HG02840 (cell line): ENCODE data around the gene BCL10.

Source experiments
- ATAC-seq: cut with Tn5 transposase; IDR thresholded peaks from one replicate; pipeline ENCODE4 v1.9.1; 2021; ENCODE audit warnings: mild to moderate bottlenecking, moderate library complexity, moderate number of reproducible peaks; ENCODE audit not compliant: unreplicated experiment, low FRiP score

The BCL10 gene

DNA sequence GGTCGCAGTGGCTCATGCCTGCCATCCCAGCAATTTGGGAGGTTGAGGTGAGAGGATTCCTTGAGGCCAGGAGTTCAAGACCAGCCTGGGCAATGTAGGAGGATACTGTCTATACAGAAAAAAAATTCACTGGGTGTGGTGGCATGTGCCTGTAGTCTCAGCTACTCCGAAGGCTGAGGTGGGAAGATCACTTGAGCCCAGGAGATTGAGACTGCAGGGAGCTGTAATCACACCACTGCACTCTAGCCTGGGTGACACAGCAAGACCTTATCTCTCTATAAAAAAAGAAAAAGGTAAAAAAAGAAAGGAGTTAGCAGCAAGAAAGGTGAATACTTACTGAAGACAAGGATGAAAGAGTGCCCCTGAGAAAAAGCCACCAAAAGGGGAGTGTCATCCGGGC, 23.7 kb upstream of the BCL10 start:
- ATAC-seq = no peak

GRCh38 chr1:85297855-85298629, 21.6 kb upstream of the BCL10 start:
- ATAC-seq = peak; percentile 85

GRCh38 chr1:85297538-85297854, 21.1 kb upstream of the BCL10 start:
- ATAC-seq = no peak

GRCh38 chr1:85296980-85297379, 20.5 kb upstream of the BCL10 start:
- ATAC-seq = no peak

DNA sequence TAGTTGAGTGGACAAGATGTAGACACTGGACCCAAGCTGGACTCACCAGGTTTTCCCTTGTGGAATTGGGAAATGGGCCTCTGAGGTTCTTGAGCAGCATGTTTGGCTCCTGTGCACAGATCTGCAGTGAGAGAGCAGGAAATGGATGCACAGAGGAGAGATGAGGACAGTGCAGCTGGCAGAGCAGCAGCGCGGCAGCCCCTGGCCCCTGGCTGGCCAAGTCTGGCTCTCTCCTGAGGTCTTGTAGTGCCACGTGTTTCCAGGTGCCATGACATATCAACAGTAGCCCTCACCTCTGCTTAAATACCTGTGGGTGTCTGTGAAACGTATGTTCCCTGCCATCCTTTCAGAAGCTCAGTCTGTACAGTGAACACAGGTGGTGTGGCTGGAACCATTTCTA, 19.2 kb upstream of the BCL10 start:
- no peak for ATAC-seq

- no peak for ATAC-seq
Observed at GRCh38 chr1:85295006-85295431, 18.6 kb upstream of the BCL10 start.

- ATAC-seq = no peak
Observed at GRCh38 chr1:85290826-85291225, 14.4 kb upstream of the BCL10 start.

- ATAC-seq = no peak
Observed at GRCh38 chr1:85289848-85290335, 13.5 kb upstream of the BCL10 start.

GRCh38 chr1:85289207-85289847, 12.9 kb upstream of the BCL10 start:
- no peak for ATAC-seq

- ATAC-seq = no peak
Observed at GRCh38 chr1:85284202-85284601, 7.8 kb upstream of the BCL10 start.

DNA sequence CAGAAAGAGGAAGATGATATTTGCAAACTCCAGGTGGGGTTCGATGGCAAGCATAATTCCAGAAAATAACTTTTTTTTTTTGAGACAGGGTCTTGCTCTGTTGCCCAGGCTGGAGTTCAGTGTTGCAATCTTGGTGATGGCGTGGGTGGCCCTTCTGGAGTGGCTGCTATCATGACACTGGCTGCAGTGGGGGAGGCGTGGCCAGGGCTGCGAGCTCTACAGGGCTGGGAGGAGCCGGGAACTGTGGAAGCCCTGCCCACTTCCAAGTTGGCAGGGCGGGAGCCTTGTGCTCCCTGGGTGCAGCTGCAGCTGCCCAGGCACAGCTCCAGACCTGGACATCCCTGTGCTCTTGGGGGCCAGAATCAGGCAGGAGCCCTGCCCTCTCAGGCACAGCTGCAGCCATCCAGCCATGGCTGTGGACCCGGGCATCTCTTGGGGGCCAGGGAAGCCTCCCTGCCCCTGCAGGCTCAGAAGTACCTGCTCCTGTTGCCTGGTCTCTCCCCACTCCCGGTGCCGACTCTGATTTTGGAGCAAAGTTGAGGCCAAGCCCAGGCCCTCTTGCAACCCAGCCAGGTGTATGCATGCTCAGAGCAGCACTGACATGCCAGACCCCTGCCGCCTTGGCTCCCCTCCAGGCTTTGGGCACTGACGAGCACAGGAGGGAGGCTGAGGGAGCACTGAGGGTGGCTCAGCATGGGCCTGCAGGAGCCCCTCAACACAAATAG, 7.2 kb upstream of the BCL10 start:
- no peak for ATAC-seq

- no peak for ATAC-seq
Observed at GRCh38 chr1:85282424-85282823, 6.0 kb upstream of the BCL10 start.

- ATAC-seq = no peak
Observed at GRCh38 chr1:85280636-85281035, 4.2 kb upstream of the BCL10 start.

DNA sequence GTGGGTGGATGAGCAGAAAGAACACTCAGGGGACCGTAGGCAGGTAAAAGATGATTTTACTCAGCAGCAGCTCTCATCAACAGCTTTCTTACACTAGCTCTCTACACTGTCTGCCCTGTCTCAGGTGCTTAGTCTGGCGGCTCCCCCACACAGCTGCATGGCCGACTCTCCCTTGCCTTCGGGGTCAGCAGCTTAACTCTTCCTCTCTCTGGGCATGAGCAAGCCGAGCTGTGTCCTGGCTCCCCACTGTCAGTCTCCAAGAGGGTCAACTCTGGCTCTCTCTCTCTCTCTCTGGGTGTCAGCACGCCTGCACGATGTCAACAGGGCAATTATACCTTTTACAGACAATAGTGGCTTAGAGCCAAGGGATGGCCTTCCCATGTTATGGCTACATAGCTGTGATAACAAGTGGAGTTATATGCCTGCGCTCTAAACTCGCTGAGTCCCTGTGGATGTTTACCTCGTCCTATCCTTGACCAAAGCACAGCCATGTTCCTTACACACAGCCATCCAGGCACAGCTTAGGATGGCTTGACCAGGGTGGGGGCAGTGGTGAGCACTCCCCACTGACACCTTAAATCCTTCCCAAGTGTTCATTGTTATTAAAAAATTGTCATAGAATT, 3.1 kb upstream of the BCL10 start:
- ATAC-seq = no peak

GRCh38 chr1:85278853-85279314, 2.5 kb upstream of the BCL10 start:
- no peak for ATAC-seq

DNA sequence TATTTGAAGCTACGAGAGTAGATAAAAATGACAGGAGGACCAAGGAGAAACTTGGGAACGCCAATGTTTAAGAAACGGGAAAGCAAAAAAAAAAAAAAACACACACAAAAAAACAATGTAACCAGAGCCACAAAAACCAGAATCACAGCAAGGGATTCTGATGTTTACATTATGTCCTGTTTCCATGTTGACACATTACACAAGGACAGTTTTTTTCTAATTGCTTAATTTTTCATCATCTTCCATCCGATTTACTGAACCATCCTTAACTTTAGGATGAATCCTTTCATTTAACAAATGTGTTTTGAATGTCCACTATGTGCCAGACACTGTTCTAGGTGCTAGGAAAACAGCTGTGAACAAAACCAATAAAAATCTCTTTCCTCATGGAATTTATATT, 1.4 kb upstream of the BCL10 start:
- ATAC-seq = no peak

DNA sequence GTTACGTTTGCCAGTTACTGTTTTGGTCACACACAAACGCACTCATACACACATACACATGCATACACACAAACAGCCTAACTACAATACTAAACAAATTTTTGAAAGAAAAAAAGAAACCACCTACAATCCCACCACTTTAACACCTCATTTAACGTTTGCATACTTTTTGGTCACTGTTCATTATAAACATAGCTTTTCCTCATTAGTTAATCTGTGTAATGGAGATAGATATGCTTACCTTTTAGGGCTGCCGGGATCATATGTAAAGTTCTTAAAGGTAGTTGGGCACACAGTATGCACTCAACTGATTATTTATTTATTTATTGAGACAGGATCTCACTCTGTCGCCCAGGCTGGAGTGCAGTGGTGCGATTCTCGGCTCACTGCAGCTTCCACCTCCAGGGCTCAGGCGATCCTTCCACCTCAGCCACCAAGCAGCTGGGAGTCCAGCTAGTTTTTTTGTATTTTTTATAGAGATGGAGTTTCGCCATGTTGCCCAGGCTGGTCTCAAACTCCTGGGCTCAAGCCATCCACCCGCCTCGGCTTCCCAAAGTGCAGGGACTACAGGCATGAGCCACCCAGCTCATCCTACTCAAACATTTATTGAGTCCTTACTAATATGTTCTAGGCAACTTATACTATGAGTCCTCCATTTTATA, 677 bp upstream of the BCL10 start:
- ATAC-seq = no peak

DNA sequence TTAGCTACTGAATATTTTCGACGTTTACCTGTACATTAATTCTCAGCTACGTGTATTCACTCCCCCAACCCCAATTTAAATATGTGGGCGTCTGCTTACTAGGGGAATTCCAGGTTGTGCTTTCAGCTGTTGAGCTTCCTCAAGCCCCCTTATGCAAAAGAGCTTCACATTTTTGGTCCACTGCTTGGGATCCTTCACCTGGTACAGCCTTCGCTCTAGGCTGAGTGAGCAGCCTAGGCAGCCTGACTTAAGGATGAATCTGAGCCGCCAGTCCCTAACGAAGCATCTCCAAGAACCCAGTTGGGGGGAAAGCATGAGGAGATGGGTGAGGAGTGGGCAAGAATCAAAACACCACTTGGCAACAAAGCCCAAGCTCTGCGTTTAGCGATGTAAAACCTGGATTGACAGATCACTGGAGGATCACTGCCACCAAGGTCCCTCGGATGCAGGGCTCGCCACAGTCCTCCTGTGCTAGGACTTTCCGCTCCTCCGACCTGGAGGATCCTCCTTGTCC, 674 bp downstream of the BCL10 start:
- ATAC-seq = no peak

GRCh38 chr1:85274969-85275453, 1.4 kb downstream of the BCL10 start:
- no peak for ATAC-seq

GRCh38 chr1:85273397-85273796, 3.0 kb downstream of the BCL10 start:
- ATAC-seq = no peak
